Spleen (tissue), 11 donors: ENCODE measurements around the gene SLC22A23. TPM values are rescaled to one million over a fixed set of nuclear protein-coding genes. Genes with fewer than 3 reads are reported as not detected.

Experiments used
- DNase-seq: peaks from one replicate; pipeline ENCODE4 v3.0.0-alpha.2; 2020
- H3K27ac ChIP-seq, 8 donors: fragments of 200-600 bp; sonication (generic) in 7 of 8; 1 replicate in 4 of 8; 2 replicates in 4 of 8; pipeline versions ENCODE4 v1.5.0 to v1.8.0; 2016 to 2021; ENCODE audit warnings: inconsistent platforms in 4 of 8, mild to moderate bottlenecking in 4 of 8, moderate library complexity in 1 of 8
- H3K27me3 ChIP-seq, 7 donors: fragments of 200-600 bp; sonication (generic) in 6 of 7; replicated peaks in 1 of 7; 1 replicate in 4 of 7; 2 replicates in 3 of 7; pipeline versions ENCODE4 v1.5.0 to v1.8.0; 2016 to 2021; ENCODE audit warnings: inconsistent platforms in 3 of 7, mild to moderate bottlenecking in 1 of 7
- H3K36me3 ChIP-seq, 6 donors: fragments of 200-600 bp; sonication (generic) in 5 of 6; 1 replicate in 4 of 6; 2 replicates in 2 of 6; pipeline versions ENCODE4 v1.5.0 to v1.8.0; 2016 to 2021; ENCODE audit warnings: inconsistent platforms in 2 of 6
- H3K4me1 ChIP-seq, 6 donors: fragments of 200-600 bp; sonication (generic) in 5 of 6; 1 replicate in 3 of 6; 2 replicates in 3 of 6; pipeline versions ENCODE4 v1.5.0 to v1.8.0; 2016 to 2021; ENCODE audit warnings: inconsistent platforms in 3 of 6
- H3K4me3 ChIP-seq, 8 donors: fragments of 200-600 bp; sonication (generic) in 7 of 8; 1 replicate in 4 of 8; 2 replicates in 4 of 8; pipeline versions ENCODE4 v1.5.0 to v1.8.0; 2016 to 2021; ENCODE audit warnings: inconsistent platforms in 4 of 8, mild to moderate bottlenecking in 4 of 8, moderate library complexity in 2 of 8
- H3K9me3 ChIP-seq, 8 donors: fragments of 200-600 bp; sonication (generic) in 7 of 8; 1 replicate in 4 of 8; 2 replicates in 4 of 8; pipeline versions ENCODE4 v1.5.0 to v1.8.0; 2016 to 2021; ENCODE audit warnings: inconsistent platforms in 4 of 8
- POLR2A ChIP-seq, 3 donors: fragments of 450-650 bp; IDR thresholded peaks; one replicate each; pipeline ENCODE4 v1.5.1; 2017; ENCODE audit warnings: antibody characterized with exemption in 3 of 3, mild to moderate bottlenecking in 1 of 3
- POLR2AphosphoS5 ChIP-seq, 3 donors: sonication (generic); formaldehyde crosslinking; IDR thresholded peaks; one replicate each; pipeline ENCODE4 v1.5.1; 2017; ENCODE audit warnings: antibody characterized with exemption in 3 of 3
- WGBS, 5 donors: extraction: QIAGEN DNeasy Blood & Tissue Kit in 3 of 5; methylation state at CpG; one replicate each; pipeline versions ENCODE4 v1.1.5 to v1.1.7; 2013 to 2018; 5-methylcytosine and 5-hydroxymethylcytosine counted together
- intact Hi-C: fragments of 100-400 bp; cut with DNase I; formaldehyde crosslinking; loops from one replicate; pipeline ENCODE4 v1.15.0; 2023; ENCODE audit warnings: low total_unique reads
- polyA plus RNA-seq, 3 donors: library from polyadenylated mRNA; stranded (reverse); fragments of 200-250 nt; gene quantifications; one replicate each; pipeline ENCODE4 v1.2.1, GENCODE V29; 2013
- total RNA-seq, 7 donors: library from RNA; depleted of rRNA in 3 of 7; stranded (reverse); fragments of >200 nt in 3 of 7; fragmentation: NEBNext Ultra II Directional in 4 of 7; extraction: Animal tissue kit (Norgen Biotek cat#: 25700) in 4 of 7; gene quantifications; one replicate each; pipeline versions ENCODE4 v1.1.0 to v1.2.1, GENCODE V29; 2016 to 2021
- TF ChIP-seq, protein P1 (sequence below), 11 experiments: fragments of 200-600 bp in 7 of 11; fragments of 450-650 bp in 4 of 11; sonication (generic) in 4 of 11; IDR thresholded peaks in 8 of 11; conservative IDR thresholded peaks in 3 of 11; 1 replicate in 7 of 11; 2 replicates in 4 of 11; pipeline versions ENCODE4 v1.4.0 to v1.8.0; 2016 to 2021; ENCODE audit warnings: antibody characterized with exemption in 11 of 11, inconsistent platforms in 4 of 11, mild to moderate bottlenecking in 1 of 11
- donor health status: healthy with polysubstance abuse.
- donor health status: DM: no; HTN: no; CAD: no; lungs with moderate emphysema.
- donor health status: DM: no; HTN: no; CAD: no.
- donor health status: Bipolar disorder and iron deficiency.
- donor health status: healthy.
- donor health status: DM: no; HTN: no; CAD: no.
- donor health status: DM: yes; HTN: yes; CAD: no.

Gene SLC22A23
- total and polyA plus RNA-seq, 10 donors = 1.9 to 22.6 (median 18.3) TPM

DNA sequence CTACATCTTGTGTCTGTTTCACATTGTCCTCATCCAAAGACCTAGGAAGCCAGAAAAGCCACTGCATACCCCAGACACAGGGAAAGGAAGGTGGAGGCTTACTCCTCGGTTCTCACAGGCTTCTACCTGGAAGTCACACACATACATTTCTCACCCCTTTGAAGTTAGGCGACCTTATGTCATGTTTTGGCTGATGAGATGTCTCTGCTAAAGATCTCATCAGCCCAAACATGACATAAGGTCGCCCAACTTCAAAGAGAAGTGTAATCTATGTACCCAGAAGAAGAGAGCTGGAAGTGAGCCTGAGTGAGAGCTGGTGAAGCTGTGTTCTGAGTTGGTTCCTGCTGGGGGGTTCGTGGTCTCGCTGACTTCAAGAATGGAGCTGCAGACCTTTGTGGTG lies 47.5 kb upstream of the SLC22A23 start:
- no peaks in the 10 kb centered on the region for H3K9me3 ChIP-seq
- no peaks in the 10 kb centered on the region for H3K27me3 ChIP-seq
- DNase-seq = no peak
- TF ChIP-seq, protein P1, sequence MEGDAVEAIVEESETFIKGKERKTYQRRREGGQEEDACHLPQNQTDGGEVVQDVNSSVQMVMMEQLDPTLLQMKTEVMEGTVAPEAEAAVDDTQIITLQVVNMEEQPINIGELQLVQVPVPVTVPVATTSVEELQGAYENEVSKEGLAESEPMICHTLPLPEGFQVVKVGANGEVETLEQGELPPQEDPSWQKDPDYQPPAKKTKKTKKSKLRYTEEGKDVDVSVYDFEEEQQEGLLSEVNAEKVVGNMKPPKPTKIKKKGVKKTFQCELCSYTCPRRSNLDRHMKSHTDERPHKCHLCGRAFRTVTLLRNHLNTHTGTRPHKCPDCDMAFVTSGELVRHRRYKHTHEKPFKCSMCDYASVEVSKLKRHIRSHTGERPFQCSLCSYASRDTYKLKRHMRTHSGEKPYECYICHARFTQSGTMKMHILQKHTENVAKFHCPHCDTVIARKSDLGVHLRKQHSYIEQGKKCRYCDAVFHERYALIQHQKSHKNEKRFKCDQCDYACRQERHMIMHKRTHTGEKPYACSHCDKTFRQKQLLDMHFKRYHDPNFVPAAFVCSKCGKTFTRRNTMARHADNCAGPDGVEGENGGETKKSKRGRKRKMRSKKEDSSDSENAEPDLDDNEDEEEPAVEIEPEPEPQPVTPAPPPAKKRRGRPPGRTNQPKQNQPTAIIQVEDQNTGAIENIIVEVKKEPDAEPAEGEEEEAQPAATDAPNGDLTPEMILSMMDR (IDR thresholded peaks at IDR 0.05 in 8 of 11, conservative IDR thresholded peaks at IDR 0.05 in 3 of 11) = no peak
- TF ChIP-seq POLR2A (IDR thresholded peaks at IDR 0.05) (no peak), POLR2AphosphoS5 (IDR thresholded peaks at IDR 0.05) (no peak)
- H3K36me3 ChIP-seq = no peaks in the 10 kb centered on the region
- peaks cover 0 to 4% (median 0%) of the 10 kb centered on the region in 6 donors for H3K4me1 ChIP-seq
- H3K4me3 ChIP-seq = no peak overlapping the region
- 67 to 74% (median 71%) methylated on average over 5 of the region's 5 CpGs for WGBS, 5 donors
- intact Hi-C loops = no loop called here
- no peak overlapping the region for H3K27ac ChIP-seq

DNA sequence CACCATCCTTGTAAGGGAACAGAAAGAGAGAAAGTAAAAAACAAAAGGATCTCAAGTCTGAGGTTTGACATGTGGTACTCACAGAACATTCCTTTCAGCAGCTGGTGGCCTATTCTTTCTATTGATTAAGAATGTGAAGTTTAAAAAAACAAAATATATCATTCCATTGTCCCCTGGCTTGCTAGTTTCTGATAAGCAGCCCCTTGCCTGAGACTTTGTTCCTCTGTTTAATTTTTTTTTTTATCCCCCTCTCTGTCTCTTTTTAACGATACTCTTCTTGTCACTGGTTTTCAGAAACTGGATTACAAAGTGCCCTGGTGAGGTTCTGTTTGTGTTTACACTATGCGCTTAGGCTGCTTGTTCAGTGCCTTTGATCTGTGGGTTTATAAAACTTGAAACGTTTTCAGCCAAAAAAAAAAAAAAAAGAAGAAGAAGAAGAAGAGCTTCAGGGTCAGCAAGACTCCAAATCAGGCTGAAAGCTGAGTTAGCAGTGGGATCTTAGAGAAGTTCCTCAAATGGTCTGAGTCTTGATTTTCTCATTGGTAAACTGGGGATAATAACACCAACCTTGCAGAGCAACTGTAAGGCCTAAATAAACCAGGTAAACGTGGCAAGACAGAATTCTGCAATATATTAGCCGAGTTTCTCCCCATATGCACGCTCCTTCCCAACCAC lies 45.1 kb upstream of the SLC22A23 start:
- TF ChIP-seq, protein P1 (IDR thresholded peaks at IDR 0.05 in 8 of 11, conservative IDR thresholded peaks at IDR 0.05 in 3 of 11) = no peak
- TF ChIP-seq POLR2AphosphoS5 (IDR thresholded peaks at IDR 0.05) (no peak), POLR2A (IDR thresholded peaks at IDR 0.05) (no peak)
- 60 to 63% (median 62%) methylated on average over 6 of the region's 6 CpGs for WGBS, 5 donors
- Histone ChIP-seq H3K36me3 (no peaks in the 10 kb centered on the region), H3K4me3 (no peak overlapping the region), H3K27me3 (no peaks in the 10 kb centered on the region), H3K27ac (no peak overlapping the region), H3K9me3 (no peaks in the 10 kb centered on the region), H3K4me1 (no peaks in the 10 kb centered on the region)
- no peak for DNase-seq
- intact Hi-C loops = no loop called here

DNA sequence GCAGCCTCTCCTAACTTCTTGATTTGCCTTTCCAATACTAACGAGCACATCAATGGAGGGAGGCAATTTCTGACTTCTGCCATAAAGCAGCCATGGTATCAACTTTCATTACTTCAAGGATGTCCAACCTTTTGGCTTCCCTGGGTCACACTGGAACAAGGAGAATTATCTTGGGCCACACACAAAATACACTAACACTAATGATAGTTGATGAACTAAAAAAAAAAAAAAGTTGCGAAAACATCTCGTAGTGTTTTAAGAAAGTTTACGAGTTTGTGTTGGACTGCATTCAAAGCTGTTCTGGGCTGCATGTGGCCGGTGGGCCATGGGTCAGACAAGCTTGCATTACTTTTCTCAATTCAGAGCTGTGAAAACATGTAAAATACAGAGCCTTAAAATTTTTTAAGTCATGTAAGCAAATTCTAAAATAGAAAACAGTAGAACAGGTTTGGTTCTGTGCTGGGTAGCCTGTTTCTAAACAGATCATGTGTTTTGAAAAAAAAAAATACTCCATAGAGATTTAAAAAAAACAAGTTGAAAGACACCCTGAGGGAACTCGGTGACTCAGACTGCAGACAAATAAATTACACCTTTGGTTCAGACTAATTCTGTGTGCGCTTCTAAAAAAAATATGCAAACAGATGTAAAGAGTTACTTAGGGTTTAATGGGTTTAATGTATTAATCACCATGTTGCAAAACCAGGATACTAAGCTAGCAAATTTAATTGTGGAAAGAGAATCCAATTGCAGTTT lies 43.6 kb upstream of the SLC22A23 start:
- no peaks in the 10 kb centered on the region for H3K4me1 ChIP-seq
- DNase-seq = no peak
- no peaks in the 10 kb centered on the region for H3K36me3 ChIP-seq
- H3K27me3 ChIP-seq = peaks cover 0 to 5% (median 0%) of the 10 kb centered on the region in 7 donors
- WGBS, 5 donors = 85 to 94% (median 87%) methylated on average over 7 of the region's 7 CpGs
- TF ChIP-seq POLR2AphosphoS5 (IDR thresholded peaks at IDR 0.05) = no peak
- TF ChIP-seq, protein P1 (IDR thresholded peaks at IDR 0.05 in 8 of 11, conservative IDR thresholded peaks at IDR 0.05 in 3 of 11) = no peak
- TF ChIP-seq POLR2A (IDR thresholded peaks at IDR 0.05) = no peak
- intact Hi-C loops = no loop called here
- H3K9me3 ChIP-seq = peaks cover 0 to 1% (median 0%) of the 10 kb centered on the region in 8 donors
- H3K27ac ChIP-seq = no peak overlapping the region
- no peak overlapping the region for H3K4me3 ChIP-seq

DNA sequence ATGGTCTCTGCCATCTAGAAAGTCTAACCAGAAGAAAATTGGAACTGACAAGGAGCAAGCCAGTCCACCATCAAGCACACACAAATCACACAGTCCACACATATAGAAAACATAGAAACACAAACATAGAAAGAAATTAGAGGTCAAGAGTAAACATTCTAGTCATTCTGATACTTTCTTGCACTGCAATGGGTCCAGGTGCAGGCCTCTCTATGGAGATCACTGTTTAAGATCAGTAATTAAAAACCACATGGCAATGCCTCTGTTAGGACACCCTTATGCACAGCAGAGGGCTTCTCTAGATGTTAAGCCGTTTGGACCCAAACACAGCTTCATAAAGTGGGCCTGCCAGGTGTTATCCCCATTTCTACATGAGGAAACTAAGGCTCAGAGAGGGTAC lies 42.8 kb upstream of the SLC22A23 start:
- no peak for DNase-seq
- Histone ChIP-seq H3K27ac (no peak overlapping the region), H3K27me3 (peaks cover 0 to 8% (median 0%) of the 10 kb centered on the region in 7 donors), H3K4me1 (no peaks in the 10 kb centered on the region), H3K9me3 (peaks cover 0 to 7% (median 0%) of the 10 kb centered on the region in 8 donors), H3K4me3 (no peak overlapping the region), H3K36me3 (no peaks in the 10 kb centered on the region)
- intact Hi-C loops = no loop called here
- WGBS, 5 donors = 67 to 100% (median 90%) methylated on average over 1 of the region's 1 CpG
- TF ChIP-seq POLR2AphosphoS5 (IDR thresholded peaks at IDR 0.05) = no peak
- TF ChIP-seq, protein P1 (IDR thresholded peaks at IDR 0.05 in 8 of 11, conservative IDR thresholded peaks at IDR 0.05 in 3 of 11) = no peak
- TF ChIP-seq POLR2A (IDR thresholded peaks at IDR 0.05) = no peak
